Activated CD8-positive, alpha-beta T cell treated with anti-CD3 and anti-CD28 coated beads for 36 hours (primary cell): ENCODE results near the gene NRXN3. TPM values are rescaled to one million over a fixed set of nuclear protein-coding genes. Genes with fewer than 3 reads are reported as not detected.

Experiments used
- ATAC-seq: fragments of 200-7000 bp; cut with Tn5 transposase; one replicate; pipeline ENCODE4 v1.10.0; 2021; ENCODE audit warnings: mild to moderate bottlenecking, moderate library complexity
- CTCF ChIA-PET: fragments of 350-600 bp; sonication (Branson Sonifier 250); formaldehyde crosslinking; loops from one replicate; lab custom pipeline; 2021; ENCODE audit warnings: antibody characterized with exemption; lab: Charles Lee
- POLR2A ChIA-PET: fragments of 350-600 bp; sonication (Branson Sonifier 250); formaldehyde crosslinking; loops from one replicate; lab custom pipeline; 2021; ENCODE audit warnings: antibody characterized with exemption; lab: Charles Lee
- DNase-seq: peaks from one replicate; pipeline ENCODE4 v3.0.0-alpha.2; 2020
- H3K27ac Mint-ChIP-seq: one replicate; pipeline ENCODE4 v1.8.0; 2021; ENCODE audit warnings: mild to moderate bottlenecking, mixed read lengths
- H3K27me3 Mint-ChIP-seq: one replicate; pipeline ENCODE4 v1.8.0; 2021; ENCODE audit warnings: mixed read lengths
- H3K36me3 Mint-ChIP-seq: one replicate; pipeline ENCODE4 v1.8.0; 2021; ENCODE audit warnings: low read depth, mixed read lengths
- H3K4me1 Mint-ChIP-seq: one replicate; pipeline ENCODE4 v1.8.0; 2021; ENCODE audit warnings: low read depth, mixed read lengths
- H3K4me3 Mint-ChIP-seq: one replicate; pipeline ENCODE4 v1.8.0; 2021; ENCODE audit warnings: mild to moderate bottlenecking, moderate library complexity, mixed read lengths
- H3K9me3 Mint-ChIP-seq: one replicate; pipeline ENCODE4 v1.8.0; 2021; ENCODE audit warnings: mixed read lengths
- CTCF ChIP-seq: fragments of 200-600 bp; IDR thresholded peaks from one replicate; pipeline ENCODE4 v1.8.0; 2022; ENCODE audit warnings: antibody characterized with exemption, mild to moderate bottlenecking
- intact Hi-C: fragments of 100-400 bp; cut with micrococcal nuclease; formaldehyde crosslinking; loops from one replicate; pipeline ENCODE4 v1.10.0; 2022
- total RNA-seq, 2 experiments: library from RNA; stranded (reverse); gene quantifications; one replicate each; pipeline ENCODE4 v1.2.3, GENCODE V29; 2021

Gene NRXN3
- total RNA-seq, 2 experiments from 2014 or later = not detected

- intact Hi-C loops = no loop called here
- no peaks in the 10 kb centered on the region for H3K9me3 Mint-ChIP-seq
- no peak overlapping the region for H3K27ac Mint-ChIP-seq
- no peak overlapping the region for H3K4me3 Mint-ChIP-seq
- DNase-seq = no peak
- ATAC-seq = no peak
- no peaks in the 10 kb centered on the region for H3K36me3 Mint-ChIP-seq
- TF ChIP-seq CTCF = no peak
- CTCF ChIA-PET = no interaction called here
- no peaks in the 10 kb centered on the region for H3K27me3 Mint-ChIP-seq
- no peaks in the 10 kb centered on the region for H3K4me1 Mint-ChIP-seq
- POLR2A ChIA-PET = no interaction called here
These were observed 1241.4 kb downstream of the NRXN3 start for GRCh38 chr14:79411403-79412174.

- Mint-ChIP-seq H3K9me3 (no peaks in the 10 kb centered on the region), H3K4me3 (no peak overlapping the region), H3K36me3 (no peaks in the 10 kb centered on the region), H3K27me3 (no peaks in the 10 kb centered on the region), H3K27ac (no peak overlapping the region), H3K4me1 (no peaks in the 10 kb centered on the region)
- ATAC-seq (no peak), DNase-seq (no peak)
- CTCF ChIA-PET = no interaction called here
- POLR2A ChIA-PET = no interaction called here
- intact Hi-C loops = no loop called here
- TF ChIP-seq CTCF = no peak
These were observed 1242.6 kb downstream of the NRXN3 start for GRCh38 chr14:79412822-79413221.

GRCh38 chr14:79413734-79414428, 1243.7 kb downstream of the NRXN3 start:
- no peak for TF ChIP-seq CTCF
- ATAC-seq (no peak), DNase-seq (no peak)
- POLR2A ChIA-PET = no interaction called here
- Mint-ChIP-seq H3K27me3 (no peaks in the 10 kb centered on the region), H3K4me1 (no peaks in the 10 kb centered on the region), H3K4me3 (no peak overlapping the region), H3K27ac (no peak overlapping the region), H3K36me3 (no peaks in the 10 kb centered on the region), H3K9me3 (no peaks in the 10 kb centered on the region)
- intact Hi-C loops = no loop called here
- CTCF ChIA-PET = no interaction called here

- Mint-ChIP-seq H3K4me3 (no peak overlapping the region), H3K4me1 (no peaks in the 10 kb centered on the region), H3K9me3 (no peaks in the 10 kb centered on the region), H3K36me3 (no peaks in the 10 kb centered on the region), H3K27me3 (no peaks in the 10 kb centered on the region), H3K27ac (no peak overlapping the region)
- no peak for ATAC-seq
- no peak for TF ChIP-seq CTCF
- ChIA-PET CTCF (no interaction called here), POLR2A (no interaction called here)
- intact Hi-C loops = no loop called here
- no peak for DNase-seq
These were observed 1245.6 kb downstream of the NRXN3 start for GRCh38 chr14:79415726-79416125.

- H3K9me3 Mint-ChIP-seq = no peaks in the 10 kb centered on the region
- no peaks in the 10 kb centered on the region for H3K36me3 Mint-ChIP-seq
- ATAC-seq (no peak), DNase-seq (no peak)
- H3K27me3 Mint-ChIP-seq = no peaks in the 10 kb centered on the region
- H3K27ac Mint-ChIP-seq = no peak overlapping the region
- intact Hi-C loops = no loop called here
- ChIA-PET CTCF (no interaction called here), POLR2A (no interaction called here)
- no peak for TF ChIP-seq CTCF
- no peaks in the 10 kb centered on the region for H3K4me1 Mint-ChIP-seq
- H3K4me3 Mint-ChIP-seq = no peak overlapping the region
These were observed 1247.8 kb downstream of the NRXN3 start for GRCh38 chr14:79417961-79418360.
